Left ventricle myocardium inferior (tissue), 1 donor: ENCODE measurements around the gene TRIM16. TPM values are rescaled to one million over a fixed set of nuclear protein-coding genes. Genes with fewer than 3 reads are reported as not detected.
"Not testable (repeated sequence)": the region's sequence is repeated elsewhere in the genome, so short reads cannot be mapped to it uniquely, and the experiment has no call there.

Experiments used
- DNase-seq: peaks from one replicate; pipeline ENCODE4 v3.0.0-alpha.2; 2020
- H3K27ac ChIP-seq: fragments of 200-600 bp; replicated peaks from 2 replicates; pipeline ENCODE4 v1.8.0; 2021
- H3K27me3 ChIP-seq: fragments of 200-600 bp; 2 replicates; pipeline ENCODE4 v1.8.0; 2021; ENCODE audit warnings: low read depth
- H3K36me3 ChIP-seq: fragments of 200-600 bp; 2 replicates; pipeline ENCODE4 v1.8.0; 2021
- H3K4me1 ChIP-seq: fragments of 200-600 bp; 2 replicates; pipeline ENCODE4 v1.8.0; 2021
- H3K4me3 ChIP-seq: fragments of 200-600 bp; 2 replicates; pipeline ENCODE4 v1.8.0; 2021; ENCODE audit warnings: mild to moderate bottlenecking, moderate library complexity
- H3K9me3 ChIP-seq: fragments of 200-600 bp; replicated peaks from 2 replicates; pipeline ENCODE4 v1.8.0; 2021
- intact Hi-C: fragments of 100-400 bp; cut with micrococcal nuclease; formaldehyde crosslinking; loops from one replicate; pipeline ENCODE4 v1.11.0; 2022
- total RNA-seq: library from RNA; stranded (reverse); fragmentation: NEBNext Ultra II Directional; extraction: Animal tissue kit (Norgen Biotek cat#: 25700); gene quantifications from one replicate; pipeline ENCODE4 v1.2.1, GENCODE V29; 2021
- donor health status: DM: no; HTN: yes; CAD: no; lungs with severe emphysema.

The TRIM16 gene
- total RNA-seq, 1 donor from 2014 or later: 30.4 TPM

- H3K9me3 ChIP-seq, intact Hi-C loops, H3K4me1 ChIP-seq, H3K36me3 ChIP-seq, H3K27me3 ChIP-seq, DNase-seq: not testable (repeated sequence)
- Histone ChIP-seq H3K4me3 (peak within 1 kb of the TSS; percentile 39), H3K27ac (peak within 1 kb of the TSS; percentile 17)
These were observed 64.6 kb downstream of the TRIM16 start, which contains the start of gene FBXW10B for GRCh38 chr17:15619331-15620058. Gene FBXW10B, minus strand, starts transcription at chr17:15619704. Its CDS starts 192 bp downstream, at chr17:15619512.

- H3K4me3 ChIP-seq, DNase-seq, H3K9me3 ChIP-seq, H3K27ac ChIP-seq, H3K4me1 ChIP-seq, H3K36me3 ChIP-seq, H3K27me3 ChIP-seq, intact Hi-C loops: not testable (repeated sequence)
These were observed 67.3 kb downstream of the TRIM16 start for GRCh38 chr17:15616828-15617227.

GRCh38 chr17:15615850-15616249 is 68.3 kb downstream of the TRIM16 start:
- H3K4me1 ChIP-seq, H3K36me3 ChIP-seq, intact Hi-C loops, H3K27ac ChIP-seq, H3K27me3 ChIP-seq, DNase-seq, H3K4me3 ChIP-seq, H3K9me3 ChIP-seq: not testable (repeated sequence)

- H3K4me3 ChIP-seq, H3K27ac ChIP-seq, H3K4me1 ChIP-seq, DNase-seq, H3K36me3 ChIP-seq, H3K9me3 ChIP-seq, intact Hi-C loops, H3K27me3 ChIP-seq: not testable (repeated sequence)
These were observed 71.0 kb downstream of the TRIM16 start for GRCh38 chr17:15613111-15613510.

GRCh38 chr17:15592960-15593359 is 91.2 kb downstream of the TRIM16 start:
- H3K4me1 ChIP-seq, H3K9me3 ChIP-seq, H3K36me3 ChIP-seq, intact Hi-C loops, H3K27me3 ChIP-seq, H3K27ac ChIP-seq, DNase-seq, H3K4me3 ChIP-seq: not testable (repeated sequence)

GRCh38 chr17:15591986-15592385 is 92.1 kb downstream of the TRIM16 start:
- not testable (repeated sequence) for H3K4me1 ChIP-seq

GRCh38 chr17:15590844-15591243 is 93.3 kb downstream of the TRIM16 start:
- H3K4me1 ChIP-seq, H3K36me3 ChIP-seq, H3K9me3 ChIP-seq, H3K4me3 ChIP-seq, DNase-seq, intact Hi-C loops, H3K27me3 ChIP-seq, H3K27ac ChIP-seq: not testable (repeated sequence)

More at GRCh38 chr17:15591986-15592385, 92.1 kb downstream of the TRIM16 start:
- DNase-seq, H3K4me3 ChIP-seq, H3K36me3 ChIP-seq, H3K27ac ChIP-seq, intact Hi-C loops, H3K9me3 ChIP-seq, H3K27me3 ChIP-seq: not testable (repeated sequence)

GRCh38 chr17:15589544-15590536 is 94.3 kb downstream of the TRIM16 start:
- DNase-seq, intact Hi-C loops, H3K27me3 ChIP-seq, H3K27ac ChIP-seq, H3K4me1 ChIP-seq, H3K4me3 ChIP-seq, H3K36me3 ChIP-seq, H3K9me3 ChIP-seq: not testable (repeated sequence)

GRCh38 chr17:15588017-15588416 is 96.1 kb downstream of the TRIM16 start:
- H3K9me3 ChIP-seq, H3K36me3 ChIP-seq, H3K4me1 ChIP-seq, H3K4me3 ChIP-seq, intact Hi-C loops, H3K27me3 ChIP-seq, DNase-seq, H3K27ac ChIP-seq: not testable (repeated sequence)

GRCh38 chr17:15583313-15583712 is 100.8 kb downstream of the TRIM16 start:
- H3K36me3 ChIP-seq, DNase-seq, H3K27ac ChIP-seq, H3K4me3 ChIP-seq, H3K9me3 ChIP-seq, H3K4me1 ChIP-seq, H3K27me3 ChIP-seq, intact Hi-C loops: not testable (repeated sequence)

GRCh38 chr17:15581462-15581861 is 102.6 kb downstream of the TRIM16 start:
- H3K36me3 ChIP-seq, DNase-seq, intact Hi-C loops, H3K9me3 ChIP-seq, H3K4me1 ChIP-seq, H3K4me3 ChIP-seq, H3K27me3 ChIP-seq, H3K27ac ChIP-seq: not testable (repeated sequence)
